ENCODE data around the gene ITPK1.

Gene ITPK1

GRCh38 chr14:93057586-93058280 lies 58.0 kb downstream of the ITPK1 start:
- DNase-seq: no peak

- no peak for DNase-seq
Measured at GRCh38 chr14:93056840-93057585, 58.7 kb downstream of the ITPK1 start.

- DNase-seq: no peak
Measured at GRCh38 chr14:93056166-93056839, 59.4 kb downstream of the ITPK1 start.

GRCh38 chr14:93055651-93056115 lies 60.0 kb downstream of the ITPK1 start:
- DNase-seq: no peak

GRCh38 chr14:93054876-93055275 lies 60.8 kb downstream of the ITPK1 start:
- no peak for DNase-seq

- DNase-seq: no peak
Measured at GRCh38 chr14:93054006-93054405, 61.7 kb downstream of the ITPK1 start.

- DNase-seq: no peak
Measured at GRCh38 chr14:93051600-93052546, 63.9 kb downstream of the ITPK1 start.

- DNase-seq: no peak
Measured at GRCh38 chr14:93050761-93051160, 65.0 kb downstream of the ITPK1 start.

GRCh38 chr14:93049867-93050331 lies 65.8 kb downstream of the ITPK1 start:
- DNase-seq: no peak

- DNase-seq: no peak
Measured at GRCh38 chr14:93049315-93049714, 66.4 kb downstream of the ITPK1 start.

GRCh38 chr14:93048843-93049242 lies 66.9 kb downstream of the ITPK1 start:
- no peak for DNase-seq

- DNase-seq: no peak
Measured at GRCh38 chr14:93047661-93048060, 68.1 kb downstream of the ITPK1 start.

GRCh38 chr14:93047157-93047556 lies 68.6 kb downstream of the ITPK1 start:
- DNase-seq: no peak

- no peak for DNase-seq
Measured at GRCh38 chr14:93046705-93047050, 69.0 kb downstream of the ITPK1 start.

- no peak for DNase-seq
Measured at GRCh38 chr14:93045965-93046704, 69.6 kb downstream of the ITPK1 start.

GRCh38 chr14:93045211-93045674 lies 70.5 kb downstream of the ITPK1 start:
- DNase-seq: peak; percentile 17

GRCh38 chr14:93044556-93044955 lies 71.2 kb downstream of the ITPK1 start:
- DNase-seq: peak; percentile 79

GRCh38 chr14:93044121-93044520 lies 71.6 kb downstream of the ITPK1 start:
- no peak for DNase-seq

- no peak for DNase-seq
Measured at GRCh38 chr14:93042968-93043940, 72.5 kb downstream of the ITPK1 start.

- DNase-seq: no peak
Measured at GRCh38 chr14:93041830-93042229, 73.9 kb downstream of the ITPK1 start.

- no peak for DNase-seq
Measured at GRCh38 chr14:93040982-93041381, 74.7 kb downstream of the ITPK1 start.

All from MV-4-11 (cell line).